HCT116 (cell line): Measurements from ENCODE around the gene ARMH1.

ENCODE experiments used
- RAD21 ChIP-seq: IDR thresholded peaks from 2 replicates; pipeline ENCODE4 v1.6.1; 2012; ENCODE audit warnings: low read depth, mild to moderate bottlenecking
- REST ChIP-seq: IDR thresholded peaks from 2 replicates; pipeline ENCODE4 v1.6.1; 2012; ENCODE audit warnings: low read depth

GRCh38 chr1:44641126-44642102 is 33.1 kb upstream of the ARMH1 start:
- no peak for TF ChIP-seq REST
- TF ChIP-seq RAD21: no peak
